HL-60 (cell line): ENCODE data around the gene CCDC127.

Experiments
- DNase-seq, 2 experiments: peaks; one replicate each; pipeline ENCODE4 v3.0.0-alpha.2; 2010 to 2020; ENCODE audit warnings: low read depth in 1 of 2, low spot score in 1 of 2
- H3K27ac ChIP-seq: fragments of 250-450 bp; sonication (Bioruptor Pico); replicated peaks from 2 replicates; pipeline ENCODE4 v1.5.1; 2020; ENCODE audit warnings: mild to moderate bottlenecking, moderate library complexity
- H3K27me3 ChIP-seq: fragments of 250-450 bp; sonication (Bioruptor Pico); 2 replicates; pipeline ENCODE4 v1.5.1; 2021; ENCODE audit warnings: mild to moderate bottlenecking, moderate library complexity; ENCODE audit not compliant: insufficient read depth, poor library complexity, severe bottlenecking
- H3K4me3 ChIP-seq: replicated peaks from 2 replicates; pipeline ENCODE4 v1.5.1; 2011; ENCODE audit warnings: mild to moderate bottlenecking, control low read depth, low read length; ENCODE audit not compliant: insufficient read depth
- GABPA ChIP-seq: IDR thresholded peaks from 2 replicates; pipeline ENCODE4 v1.6.1; 2012; ENCODE audit warnings: low read depth
- POLR2AphosphoS5 ChIP-seq: IDR thresholded peaks from 2 replicates; pipeline ENCODE4 v1.6.1; 2012; ENCODE audit warnings: low read depth
- REST ChIP-seq: IDR thresholded peaks from 2 replicates; pipeline ENCODE4 v1.6.1; 2012; ENCODE audit warnings: low read depth; ENCODE audit not compliant: insufficient replicate concordance
- SPI1 ChIP-seq: IDR thresholded peaks from 2 replicates; pipeline ENCODE4 v1.6.1; 2012; ENCODE audit warnings: low read depth, mild to moderate bottlenecking, borderline replicate concordance
- TF ChIP-seq, protein P1 (sequence below): IDR thresholded peaks from one replicate; pipeline ENCODE4 v1.5.1; 2011; ENCODE audit warnings: low read length, control low read depth, inconsistent platforms; ENCODE audit not compliant: insufficient read depth

CCDC127 gene

GRCh38 chr5:164244-164643 lies 53.7 kb downstream of the CCDC127 start:
- no peak for DNase-seq
- H3K27ac ChIP-seq: no peak overlapping the region
- TF ChIP-seq, protein P1, sequence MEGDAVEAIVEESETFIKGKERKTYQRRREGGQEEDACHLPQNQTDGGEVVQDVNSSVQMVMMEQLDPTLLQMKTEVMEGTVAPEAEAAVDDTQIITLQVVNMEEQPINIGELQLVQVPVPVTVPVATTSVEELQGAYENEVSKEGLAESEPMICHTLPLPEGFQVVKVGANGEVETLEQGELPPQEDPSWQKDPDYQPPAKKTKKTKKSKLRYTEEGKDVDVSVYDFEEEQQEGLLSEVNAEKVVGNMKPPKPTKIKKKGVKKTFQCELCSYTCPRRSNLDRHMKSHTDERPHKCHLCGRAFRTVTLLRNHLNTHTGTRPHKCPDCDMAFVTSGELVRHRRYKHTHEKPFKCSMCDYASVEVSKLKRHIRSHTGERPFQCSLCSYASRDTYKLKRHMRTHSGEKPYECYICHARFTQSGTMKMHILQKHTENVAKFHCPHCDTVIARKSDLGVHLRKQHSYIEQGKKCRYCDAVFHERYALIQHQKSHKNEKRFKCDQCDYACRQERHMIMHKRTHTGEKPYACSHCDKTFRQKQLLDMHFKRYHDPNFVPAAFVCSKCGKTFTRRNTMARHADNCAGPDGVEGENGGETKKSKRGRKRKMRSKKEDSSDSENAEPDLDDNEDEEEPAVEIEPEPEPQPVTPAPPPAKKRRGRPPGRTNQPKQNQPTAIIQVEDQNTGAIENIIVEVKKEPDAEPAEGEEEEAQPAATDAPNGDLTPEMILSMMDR: no peak
- no peak for TF ChIP-seq POLR2AphosphoS5
- no peak for TF ChIP-seq REST
- TF ChIP-seq SPI1: no peak
- no peak for TF ChIP-seq GABPA
- no peak overlapping the region for H3K4me3 ChIP-seq
- peaks cover 12% of the 10 kb centered on the region for H3K27me3 ChIP-seq

GRCh38 chr5:163841-164240 lies 54.1 kb downstream of the CCDC127 start:
- Histone ChIP-seq H3K27ac (no peak overlapping the region), H3K27me3 (peaks cover 14% of the 10 kb centered on the region), H3K4me3 (no peak overlapping the region)
- DNase-seq: no peak
- TF ChIP-seq REST (no peak), SPI1 (no peak), POLR2AphosphoS5 (no peak), GABPA (no peak)
- TF ChIP-seq, protein P1: no peak

- peaks cover 16% of the 10 kb centered on the region for H3K27me3 ChIP-seq
- no peak overlapping the region for H3K27ac ChIP-seq
- no peak overlapping the region for H3K4me3 ChIP-seq
- DNase-seq: no peak
- TF ChIP-seq SPI1 (no peak), POLR2AphosphoS5 (no peak), REST (no peak), GABPA (no peak)
- TF ChIP-seq, protein P1: no peak
These were observed 54.7 kb downstream of the CCDC127 start for GRCh38 chr5:163338-163620.
